Colon (tissue), 2 donors: ENCODE measurements around the gene THTPA.

ENCODE experiments used
- FAIRE-seq: peaks from 2 replicates; lab custom pipeline; 2012; peaks lifted over from hg19 to GRCh38; lab: Jason Lieb, UNC
- donor health status: control.
- donor health status: control.

Gene THTPA

GRCh38 chr14:23567186-23568020 lies 11.3 kb downstream of the THTPA start, which contains the start of gene AP1G2:
TSS of gene AP1G2 (minus strand) at chr14:23567791. CDS start at chr14:23567314, 477 bp downstream.
- FAIRE-seq = no peak

- FAIRE-seq = no peak
These were observed 12.0 kb downstream of the THTPA start for GRCh38 chr14:23568021-23568599.

GRCh38 chr14:23568600-23569331 lies 12.7 kb downstream of the THTPA start:
- FAIRE-seq = no peak

GRCh38 chr14:23569443-23570151 lies 13.5 kb downstream of the THTPA start:
- no peak for FAIRE-seq

GRCh38 chr14:23570806-23571483 lies 14.9 kb downstream of the THTPA start:
- FAIRE-seq = no peak

GRCh38 chr14:23571701-23572523 lies 15.8 kb downstream of the THTPA start:
- no peak for FAIRE-seq

- no peak for FAIRE-seq
These were observed 16.4 kb downstream of the THTPA start for GRCh38 chr14:23572524-23572828.

- FAIRE-seq = no peak
These were observed 16.8 kb downstream of the THTPA start for GRCh38 chr14:23572836-23573235.

GRCh38 chr14:23573384-23574015 lies 17.4 kb downstream of the THTPA start:
- FAIRE-seq = no peak

- FAIRE-seq = no peak
These were observed 21.1 kb downstream of the THTPA start for GRCh38 chr14:23577004-23577681.

GRCh38 chr14:23577710-23578392 lies 21.8 kb downstream of the THTPA start:
- no peak for FAIRE-seq

GRCh38 chr14:23578560-23579310 lies 22.7 kb downstream of the THTPA start, which contains the start of gene JPH4:
TSS of gene JPH4 (minus strand) at chr14:23578790. CDS start at chr14:23577453, 1,337 bp downstream.
- no peak for FAIRE-seq

- no peak for FAIRE-seq
These were observed 23.2 kb downstream of the THTPA start for GRCh38 chr14:23579311-23579630.

- FAIRE-seq = no peak
These were observed 23.7 kb downstream of the THTPA start for GRCh38 chr14:23579739-23580138.

- FAIRE-seq = no peak
These were observed 24.3 kb downstream of the THTPA start for GRCh38 chr14:23580152-23580926.

GRCh38 chr14:23580948-23581281 lies 24.8 kb downstream of the THTPA start:
- no peak for FAIRE-seq

- FAIRE-seq = no peak
These were observed 27.1 kb downstream of the THTPA start for GRCh38 chr14:23582906-23583760.
